ENCODE data around the gene MAGEE1.

DNA sequence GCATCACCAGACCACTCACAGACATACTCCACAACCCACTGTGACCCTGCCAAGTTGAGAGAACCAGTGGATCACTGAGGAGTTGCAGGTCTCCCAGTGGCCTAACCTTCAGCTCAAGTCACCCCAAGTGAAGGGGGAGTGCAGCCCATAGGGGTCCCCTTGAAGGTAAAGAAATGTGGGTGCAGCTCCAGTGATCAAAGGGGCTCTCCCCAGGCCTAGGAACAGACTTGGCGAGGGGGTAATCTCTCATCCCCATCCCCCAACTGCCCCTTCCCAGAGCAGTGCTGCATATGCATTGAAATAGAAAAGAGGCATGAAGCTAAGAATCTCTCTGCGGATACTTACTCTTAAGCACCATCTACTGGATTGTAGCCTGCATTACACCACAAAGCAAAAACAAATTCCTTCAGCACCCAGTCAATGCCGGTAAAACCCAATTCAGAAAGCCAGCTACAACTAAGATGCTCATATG, 27.0 kb downstream of the MAGEE1 start:
- TF ChIP-seq, protein P1, sequence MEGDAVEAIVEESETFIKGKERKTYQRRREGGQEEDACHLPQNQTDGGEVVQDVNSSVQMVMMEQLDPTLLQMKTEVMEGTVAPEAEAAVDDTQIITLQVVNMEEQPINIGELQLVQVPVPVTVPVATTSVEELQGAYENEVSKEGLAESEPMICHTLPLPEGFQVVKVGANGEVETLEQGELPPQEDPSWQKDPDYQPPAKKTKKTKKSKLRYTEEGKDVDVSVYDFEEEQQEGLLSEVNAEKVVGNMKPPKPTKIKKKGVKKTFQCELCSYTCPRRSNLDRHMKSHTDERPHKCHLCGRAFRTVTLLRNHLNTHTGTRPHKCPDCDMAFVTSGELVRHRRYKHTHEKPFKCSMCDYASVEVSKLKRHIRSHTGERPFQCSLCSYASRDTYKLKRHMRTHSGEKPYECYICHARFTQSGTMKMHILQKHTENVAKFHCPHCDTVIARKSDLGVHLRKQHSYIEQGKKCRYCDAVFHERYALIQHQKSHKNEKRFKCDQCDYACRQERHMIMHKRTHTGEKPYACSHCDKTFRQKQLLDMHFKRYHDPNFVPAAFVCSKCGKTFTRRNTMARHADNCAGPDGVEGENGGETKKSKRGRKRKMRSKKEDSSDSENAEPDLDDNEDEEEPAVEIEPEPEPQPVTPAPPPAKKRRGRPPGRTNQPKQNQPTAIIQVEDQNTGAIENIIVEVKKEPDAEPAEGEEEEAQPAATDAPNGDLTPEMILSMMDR (IDR thresholded peaks at IDR 0.05), result peak; percentile 20 to 56 (median 47)
- TF ChIP-seq POLR2A (IDR thresholded peaks at IDR 0.05), result no peak

All from heart left ventricle (tissue), 13 donors.